ENCODE results near the gene PCK1. TPM values are rescaled to one million over a fixed set of nuclear protein-coding genes. Genes with fewer than 3 reads are reported as not detected.

The PCK1 gene
- total and polyA plus RNA-seq, 2 of the 13 experiments (the other 11 are each of a cell fraction or from before 2014, with no cell fraction given), result 6.5 to 12.6 TPM

DNA sequence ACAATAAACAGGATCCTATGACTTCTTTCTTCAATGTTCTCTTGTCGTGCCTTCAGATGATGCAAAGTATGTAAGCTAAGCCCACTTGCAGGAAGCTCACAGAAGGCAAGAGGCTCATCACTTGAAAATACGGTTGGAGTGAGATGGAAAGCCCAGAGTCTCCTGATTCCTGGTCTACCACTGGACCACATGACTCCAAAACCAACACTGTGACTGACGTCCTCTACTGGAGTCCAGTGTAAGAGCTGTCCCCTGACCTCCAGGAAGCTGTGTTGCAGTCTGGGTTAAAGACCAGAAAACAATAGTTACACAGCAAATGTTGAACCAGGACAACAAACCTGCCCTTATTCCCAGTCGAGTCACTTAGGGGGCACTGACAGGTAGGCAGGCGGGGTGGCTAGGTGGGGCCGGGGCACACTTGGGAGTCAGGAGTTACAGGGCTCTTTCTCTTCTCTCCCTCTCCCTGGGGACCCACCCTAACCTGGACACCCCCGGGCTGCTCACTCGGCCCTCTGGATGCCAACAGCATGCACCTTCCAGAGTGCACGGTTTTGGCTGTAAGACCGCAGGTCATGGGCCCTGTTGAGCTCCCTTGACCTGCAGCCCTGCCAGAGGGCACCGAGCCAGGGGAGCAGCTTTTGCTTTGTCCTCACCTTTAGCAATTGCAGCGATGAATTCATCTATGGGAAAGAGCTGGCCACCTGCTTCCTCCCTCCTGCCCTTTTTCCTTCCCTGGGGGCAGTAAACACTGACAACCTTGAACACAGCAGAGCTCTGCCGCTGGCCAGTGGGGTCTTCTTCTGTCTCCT is 7.4 kb downstream of the PCK1 start (continued):
- TF ChIP-seq POLR2A (IDR thresholded peaks at IDR 0.05; ENCODE audit: insufficient read depth in 1 of 2, low read depth in 2 of 2, low read length in 2 of 2) (peak; percentile 37 to 40; a peak in 2 of 4 replicates), ONECUT2 (CRISPR knock-in tag; IDR thresholded peaks at IDR 0.05) (no peak), ZNF563 (CRISPR knock-in tag; IDR thresholded peaks at IDR 0.05) (peak; percentile 29; the same call in 1 of the 2 replicates), CREM (IDR thresholded peaks at IDR 0.05) (peak; percentile 63), CREM (CRISPR knock-in tag; IDR thresholded peaks at IDR 0.05) (no peak), MED1 (CRISPR knock-in tag; IDR thresholded peaks at IDR 0.05) (peak; percentile 82), NR2F6 (IDR thresholded peaks at IDR 0.05) (peak; percentile 62), NR2F6 (CRISPR knock-in tag; IDR thresholded peaks at IDR 0.05) (peak; percentile 73), HMG20B (CRISPR knock-in tag; conservative IDR thresholded peaks at IDR 0.05) (no peak), JUN (CRISPR knock-in tag; IDR thresholded peaks at IDR 0.05) (peak; percentile 83; the same call in 1 of the 2 replicates), PAXIP1 (CRISPR knock-in tag; conservative IDR thresholded peaks at IDR 0.05) (peak; percentile 82), CEBPZ (IDR thresholded peaks at IDR 0.05; ENCODE audit: low read length) (peak; percentile 27), THAP11 (CRISPR knock-in tag; IDR thresholded peaks at IDR 0.05) (no peak), ZNF430 (CRISPR knock-in tag; IDR thresholded peaks at IDR 0.05) (peak; percentile 78; the same call in 1 of the 2 replicates), MXD4 (CRISPR knock-in tag; IDR thresholded peaks at IDR 0.05) (peak; percentile 66; the same call in 1 of the 2 replicates), ZNF609 (CRISPR knock-in tag; IDR thresholded peaks at IDR 0.05; ENCODE audit: borderline replicate concordance) (peak; percentile 78), ARNTL (CRISPR knock-in tag; IDR thresholded peaks at IDR 0.05) (peak; percentile 85)
